Measurements from ENCODE around the gene DNASE1L3.

GRCh38 chr3:58153371-58153770 is 57.4 kb downstream of the DNASE1L3 start:
- no peak for TF ChIP-seq CTCF (conservative IDR thresholded peaks at IDR 0.05; ENCODE audit: low read depth, low read length)
- no peak for TF ChIP-seq CEBPB (IDR thresholded peaks at IDR 0.05; ENCODE audit: low read depth, low read length)
- no peak for TF ChIP-seq ELK1 (IDR thresholded peaks at IDR 0.05; ENCODE audit: borderline replicate concordance, low read depth, low read length)
- TF ChIP-seq MAZ (IDR thresholded peaks at IDR 0.05; ENCODE audit: borderline replicate concordance, low read depth, low read length), result no peak
- no peak for TF ChIP-seq MXI1 (IDR thresholded peaks at IDR 0.05; ENCODE audit: borderline replicate concordance, low read depth, low read length)
- no peak for TF ChIP-seq POLR2A (IDR thresholded peaks at IDR 0.05; ENCODE audit: low read depth, low read length)
- TF ChIP-seq FOS (IDR thresholded peaks at IDR 0.05; ENCODE audit: low read depth, low read length), result no peak
- TF ChIP-seq RCOR1 (IDR thresholded peaks at IDR 0.05; ENCODE audit: insufficient replicate concordance, low read length), result no peak
- no peak for TF ChIP-seq SMC3 (IDR thresholded peaks at IDR 0.05; ENCODE audit: low read depth, low read length)
- no peak for TF ChIP-seq BHLHE40 (IDR thresholded peaks at IDR 0.05; ENCODE audit: low read depth, low read length)
- no peak for TF ChIP-seq RFX5 (IDR thresholded peaks at IDR 0.05; ENCODE audit: low read depth, low read length)
- no peak for TF ChIP-seq USF2 (IDR thresholded peaks at IDR 0.05; ENCODE audit: low read depth, low read length)

Measured in IMR-90 (cell line).